HG03108 (cell line): ENCODE results near the gene OR4Q2.
"Not testable (repeated sequence)": the region's sequence is repeated elsewhere in the genome, so short reads cannot be mapped to it uniquely, and the experiment has no call there.

Source experiments
- ATAC-seq: cut with Tn5 transposase; IDR thresholded peaks from one replicate; pipeline ENCODE4 v1.9.1; 2021; ENCODE audit warnings: moderate library complexity; ENCODE audit not compliant: unreplicated experiment

The OR4Q2 gene

DNA sequence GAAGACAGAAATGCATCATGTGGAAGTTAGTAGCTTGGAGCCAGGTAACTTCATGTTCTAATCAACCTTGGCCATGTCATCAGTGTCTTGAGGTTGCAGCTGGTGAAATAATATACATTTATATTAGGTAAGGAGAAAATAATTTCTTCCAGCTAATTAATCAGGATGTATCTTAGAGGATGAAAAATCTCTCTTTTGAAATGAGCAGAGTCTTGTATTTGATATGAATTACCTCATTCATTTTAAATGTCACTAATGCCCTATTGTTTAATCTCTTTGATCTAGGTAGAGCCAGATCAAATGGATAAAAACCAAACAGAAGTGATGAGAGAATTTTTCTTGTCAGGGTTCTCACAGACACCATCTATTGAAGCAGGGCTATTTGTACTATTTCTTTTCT is at the start of gene OR4Q2:
Gene OR4Q2 (plus strand): TSS at position 301 of the 400 bp plus-strand sequence.
- no peak for ATAC-seq

DNA sequence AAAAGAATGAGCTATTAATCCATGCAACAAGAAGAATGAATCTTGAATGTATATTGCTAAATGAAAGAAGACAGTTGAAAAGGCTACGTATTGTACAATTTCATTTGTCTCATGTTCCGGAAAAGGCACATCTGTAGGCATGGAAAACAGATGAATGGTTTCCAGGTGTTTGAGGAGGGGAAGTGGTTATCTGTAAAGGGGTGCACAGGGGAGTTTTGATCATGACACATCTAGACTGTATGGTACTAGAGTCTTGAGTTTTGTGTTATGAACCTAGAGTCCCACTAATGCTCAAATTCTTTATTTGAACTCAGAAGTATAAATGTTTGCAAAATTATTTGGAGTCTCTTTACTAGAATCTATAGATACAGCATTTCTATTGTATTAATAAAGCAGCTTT is 32.2 kb upstream of the OR4Q2 start:
- not testable (repeated sequence) for ATAC-seq

DNA sequence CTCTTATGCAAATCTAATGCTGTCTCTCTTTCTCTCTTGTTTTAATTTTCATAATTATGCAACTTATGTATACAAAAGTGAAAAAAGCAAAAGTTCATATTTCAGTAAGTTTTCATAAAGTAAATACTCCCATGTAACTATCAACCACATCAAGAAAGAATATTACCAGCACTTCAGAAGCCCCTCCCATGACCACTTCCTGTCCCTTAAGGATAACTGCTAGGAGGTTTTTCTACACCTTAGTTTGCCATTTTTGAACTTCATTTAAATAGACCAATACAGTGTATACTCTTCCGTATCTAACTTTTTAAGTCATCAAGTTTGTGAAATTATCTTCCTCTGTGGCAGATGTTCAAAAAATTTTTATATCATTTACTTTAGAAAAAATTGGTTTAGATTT is 27.1 kb upstream of the OR4Q2 start:
- ATAC-seq, result no peak

DNA sequence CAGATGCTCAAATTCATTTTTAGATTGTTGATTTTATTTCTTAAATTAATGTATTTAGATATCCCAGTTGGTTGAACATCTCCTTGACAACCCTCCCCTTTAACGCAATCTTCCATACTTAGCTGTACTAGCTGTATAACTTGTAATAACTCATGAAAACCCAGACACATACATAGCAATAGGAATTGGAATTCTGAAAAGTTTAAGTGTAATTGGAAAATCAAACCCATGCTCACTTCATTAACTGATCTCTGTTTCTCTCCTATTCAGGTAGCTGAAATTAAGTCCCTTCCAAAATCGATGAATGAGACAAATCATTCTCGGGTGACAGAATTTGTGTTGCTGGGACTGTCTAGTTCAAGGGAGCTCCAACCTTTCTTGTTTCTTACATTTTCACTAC is 26.7 kb upstream of the OR4Q2 start, which contains the start of gene OR4K15:
Gene OR4K15 (plus strand): TSS at position 301 of the 400 bp plus-strand sequence. CDS start 0 bp downstream, at position 301.
- ATAC-seq, result no peak

DNA sequence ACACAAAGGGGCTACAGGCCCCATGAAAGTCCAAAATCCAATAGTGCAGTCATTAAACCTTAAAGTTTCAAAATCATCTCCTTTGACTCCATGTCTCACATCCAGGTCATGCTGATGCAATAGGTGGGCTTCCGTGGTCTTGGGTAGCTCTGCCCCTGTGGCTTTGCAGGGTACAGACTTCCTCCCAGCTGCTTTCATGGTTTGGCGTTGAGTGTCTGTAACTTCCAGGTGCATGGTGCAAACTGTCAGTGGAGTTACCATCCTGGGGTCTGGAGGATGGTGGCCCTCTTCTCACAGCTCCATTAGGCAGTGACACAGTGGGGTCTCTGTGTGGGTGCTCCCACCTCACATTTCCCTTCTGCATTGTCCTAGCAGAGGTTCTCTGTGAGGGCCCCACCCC is 8.5 kb upstream of the OR4Q2 start:
- ATAC-seq, result no peak

DNA sequence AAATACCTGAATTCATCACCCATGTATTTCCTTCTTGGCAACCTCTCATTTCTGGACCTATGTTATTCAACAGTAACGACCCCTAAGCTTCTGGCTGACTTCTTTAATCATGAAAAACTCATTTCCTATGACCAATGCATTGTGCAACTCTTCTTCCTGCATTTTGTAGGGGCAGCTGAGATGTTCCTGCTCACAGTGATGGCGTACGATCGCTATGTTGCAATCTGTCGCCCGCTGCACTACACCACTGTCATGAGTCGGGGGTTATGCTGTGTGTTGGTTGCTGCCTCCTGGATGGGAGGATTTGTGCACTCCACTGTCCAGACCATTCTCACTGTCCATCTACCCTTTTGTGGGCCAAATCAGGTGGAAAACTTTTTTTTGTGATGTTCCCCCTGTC is 356 bp downstream of the OR4Q2 start:
- ATAC-seq, result no peak

DNA sequence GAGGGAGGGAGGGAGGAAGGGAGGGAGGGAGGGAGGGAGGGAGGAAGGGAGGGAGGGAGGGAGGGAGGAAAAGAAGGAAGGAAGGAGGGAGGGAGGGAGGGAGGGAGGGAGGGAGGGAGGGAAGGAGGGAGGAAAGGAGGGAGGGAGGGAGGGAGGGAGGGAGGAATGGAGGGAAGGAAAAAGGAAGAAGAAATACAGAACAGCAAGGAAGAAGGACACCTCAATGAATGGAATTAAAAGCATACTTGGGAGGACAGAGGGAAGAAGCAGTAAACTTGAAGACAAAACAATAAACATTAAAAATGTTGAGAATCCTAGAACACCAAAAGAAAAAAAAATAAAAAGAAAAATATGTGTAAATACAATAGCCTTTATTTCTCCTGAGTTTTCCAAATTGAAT is 6.2 kb downstream of the OR4Q2 start:
- no peak for ATAC-seq

DNA sequence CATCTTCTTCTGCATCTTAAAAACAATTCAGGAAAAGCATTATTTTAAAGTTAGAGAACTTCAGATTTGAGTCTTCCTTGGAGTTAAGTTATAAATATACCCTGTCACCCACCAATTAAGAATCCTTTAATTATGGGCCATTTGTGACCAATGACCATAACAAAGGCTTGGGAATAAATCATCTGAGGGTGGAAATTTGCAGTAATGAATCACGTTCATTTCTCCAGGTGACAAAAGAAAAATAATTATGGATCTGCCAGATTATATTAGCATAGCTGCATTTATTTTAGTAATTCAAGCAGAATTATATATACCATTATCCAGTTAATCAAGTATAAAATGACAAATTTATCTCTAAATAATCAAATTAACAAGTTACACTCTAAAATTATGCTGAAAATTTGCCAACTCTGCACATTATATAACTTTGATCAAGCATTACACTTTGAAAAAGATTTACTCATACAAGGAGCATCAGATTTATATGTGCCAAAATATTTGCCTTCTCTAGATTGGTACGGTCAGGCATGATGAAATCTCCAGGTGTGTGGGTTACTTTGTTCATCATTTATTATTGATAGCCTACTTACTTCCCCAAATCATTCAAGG is 17.4 kb downstream of the OR4Q2 start, which contains the start of gene OR4K14:
Gene OR4K14 (minus strand): TSS at position 51 of the 609 bp plus-strand sequence. CDS start 4,114 bp downstream, outside the sequence.
- no peak for ATAC-seq

DNA sequence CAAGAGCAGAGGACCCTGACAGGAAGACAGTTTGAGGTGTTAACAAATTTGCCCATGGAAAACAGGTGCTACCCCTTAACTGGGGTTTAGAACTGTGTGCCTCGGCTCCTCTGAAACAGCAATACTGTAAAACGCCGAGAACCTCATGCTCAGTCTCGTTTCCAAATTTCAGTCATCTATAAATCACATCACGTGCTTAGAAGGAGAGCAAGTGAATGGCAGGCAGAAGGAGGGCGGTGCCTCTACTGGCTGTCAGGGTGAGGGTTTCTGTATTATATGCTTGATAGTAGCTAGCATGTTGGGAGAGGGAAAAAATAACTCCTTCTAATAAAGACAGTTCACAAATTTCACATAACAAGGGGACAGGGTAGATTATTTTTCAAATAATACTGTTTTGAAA is 29.1 kb downstream of the OR4Q2 start:
- no peak for ATAC-seq

DNA sequence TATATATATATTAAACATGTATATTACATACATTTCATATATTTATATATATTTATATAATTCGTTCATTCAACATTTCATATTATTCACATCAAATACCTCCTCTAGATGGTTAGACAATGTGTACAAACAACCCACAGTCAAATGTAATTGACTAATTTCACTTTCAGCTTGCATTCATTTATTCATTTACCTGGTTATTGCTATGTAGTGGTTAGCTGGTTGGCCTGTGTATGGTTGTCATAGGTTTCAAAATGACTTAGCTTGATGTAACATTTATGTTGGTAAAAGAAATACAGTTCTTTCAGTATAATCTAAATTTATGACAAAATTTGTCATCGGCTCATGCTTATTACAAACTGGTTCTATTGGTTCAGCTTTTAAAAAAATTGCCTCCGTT is 33.5 kb downstream of the OR4Q2 start:
- no peak for ATAC-seq

DNA sequence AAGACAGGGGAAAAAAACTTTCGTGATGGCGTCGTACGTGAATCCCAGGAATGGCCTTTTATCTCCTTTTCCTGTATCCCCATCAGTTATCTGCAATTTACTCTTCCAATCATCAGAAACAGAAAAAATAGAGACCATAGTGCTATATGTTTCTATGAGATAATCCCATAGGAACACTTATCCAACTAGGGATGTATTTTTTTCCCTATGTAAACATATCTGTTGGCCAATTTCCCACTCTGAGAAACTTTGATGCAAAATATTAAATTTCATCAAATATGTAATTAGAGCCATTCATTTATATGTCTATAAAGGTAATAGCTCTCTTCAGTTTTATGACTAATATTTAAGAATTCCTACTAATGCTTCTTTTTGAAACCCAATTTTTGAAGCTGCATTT is 34.0 kb downstream of the OR4Q2 start, which contains the start of gene OR4K13:
Gene OR4K13 (minus strand): TSS at position 101 of the 400 bp plus-strand sequence. CDS start 1,280 bp downstream, outside the sequence.
- ATAC-seq, result no peak

DNA sequence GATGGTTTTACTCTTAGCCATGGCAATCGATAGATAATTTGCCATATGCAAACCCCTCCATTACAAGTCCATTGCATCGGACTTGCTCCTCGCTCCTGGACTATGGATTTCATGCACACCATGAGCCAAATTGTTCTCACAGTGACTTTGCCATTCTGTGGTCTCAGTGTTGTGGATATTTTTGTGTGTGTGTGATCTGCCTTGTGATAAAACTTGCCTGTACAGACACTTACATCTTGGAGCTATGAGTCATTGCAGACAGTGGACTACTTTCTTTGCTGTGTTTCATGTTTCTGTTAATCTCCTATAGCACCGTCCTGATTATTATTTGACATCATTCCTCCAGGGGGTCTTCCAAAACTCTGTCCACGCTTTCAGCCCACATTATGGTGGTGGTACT is 42.3 kb downstream of the OR4Q2 start:
- ATAC-seq, result no peak

DNA sequence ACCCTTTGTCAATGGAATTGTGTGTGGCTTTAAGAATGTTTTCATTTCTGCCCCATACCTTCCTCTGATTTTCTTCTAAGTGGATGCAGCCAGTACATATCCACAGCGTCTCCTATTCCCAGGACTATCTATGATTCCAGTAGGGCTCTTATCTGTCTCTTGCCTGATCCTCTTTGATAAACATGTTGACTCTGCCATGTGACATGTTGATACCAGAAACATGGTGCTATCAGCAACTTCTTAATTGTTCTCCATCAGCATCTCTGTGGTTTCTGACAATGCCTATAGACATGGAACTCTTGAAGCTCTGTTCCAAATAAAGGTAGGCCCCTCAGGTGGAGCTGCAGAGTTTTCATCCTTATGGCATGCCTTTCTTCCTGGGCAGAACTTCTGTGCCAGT is 46.2 kb downstream of the OR4Q2 start:
- ATAC-seq, result no peak
